Measurements from ENCODE around the gene ISLR2. TPM values are rescaled to one million over a fixed set of nuclear protein-coding genes. Genes with fewer than 3 reads are reported as not detected.

ISLR2 gene
- total and polyA plus RNA-seq, 2 experiments from 2014 or later: 0.13 TPM; not detected in 1

DNA sequence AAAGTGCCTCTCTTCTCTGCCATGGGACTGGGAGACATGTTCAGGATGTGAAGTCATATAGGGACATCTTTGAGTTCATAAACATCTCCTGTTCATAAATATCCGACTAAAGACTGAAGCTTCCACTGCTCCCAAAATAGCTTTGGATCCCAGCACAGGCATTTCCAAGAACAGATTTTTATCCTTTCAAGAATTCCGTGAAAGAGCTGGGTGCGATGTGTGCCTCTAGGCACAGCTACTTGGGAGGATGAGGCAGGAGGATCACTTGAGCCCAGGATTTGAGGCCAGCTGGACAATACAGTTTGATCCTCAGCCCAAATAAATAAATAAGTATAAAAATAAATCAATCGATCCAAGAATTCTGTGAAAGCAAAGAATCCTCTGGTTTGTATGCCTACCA is 6.7 kb upstream of the ISLR2 start:
- H3K9me2 ChIP-seq (replicated peaks; ENCODE audit: insufficient read depth): no peaks in the 10 kb centered on the region
- no peak overlapping the region for H2AFZ ChIP-seq
- peaks cover 7% of the 10 kb centered on the region for H3K4me1 ChIP-seq (ENCODE audit: insufficient read depth)
- no peaks in the 10 kb centered on the region for H3K79me2 ChIP-seq
- no peak overlapping the region for H3K4me2 ChIP-seq
- no peaks in the 10 kb centered on the region for H3K9me3 ChIP-seq (ENCODE audit: low read depth)
- 89% methylated on average over 4 of the region's 4 CpGs for WGBS (ENCODE audit: low lambda C conversion rate, missing lambda C conversion rate)
- H3K27ac ChIP-seq: no peak overlapping the region
- no peaks in the 10 kb centered on the region for H3K36me3 ChIP-seq (replicated peaks; ENCODE audit: insufficient read depth, low read depth)
- H4K20me1 ChIP-seq (ENCODE audit: insufficient read depth, poor library complexity, severe bottlenecking): no peaks in the 10 kb centered on the region
- peaks cover 61% of the 10 kb centered on the region for H3K27me3 ChIP-seq
- no peak for DNase-seq (ENCODE audit: low spot score)
- TF ChIP-seq EZH2phosphoT487 (IDR thresholded peaks at IDR 0.05; ENCODE audit: low read depth, severe bottlenecking, unreplicated experiment) (no peak), EZH2 (IDR thresholded peaks at IDR 0.05; ENCODE audit: borderline replicate concordance) (no peak)
- TF ChIP-seq, protein P1, sequence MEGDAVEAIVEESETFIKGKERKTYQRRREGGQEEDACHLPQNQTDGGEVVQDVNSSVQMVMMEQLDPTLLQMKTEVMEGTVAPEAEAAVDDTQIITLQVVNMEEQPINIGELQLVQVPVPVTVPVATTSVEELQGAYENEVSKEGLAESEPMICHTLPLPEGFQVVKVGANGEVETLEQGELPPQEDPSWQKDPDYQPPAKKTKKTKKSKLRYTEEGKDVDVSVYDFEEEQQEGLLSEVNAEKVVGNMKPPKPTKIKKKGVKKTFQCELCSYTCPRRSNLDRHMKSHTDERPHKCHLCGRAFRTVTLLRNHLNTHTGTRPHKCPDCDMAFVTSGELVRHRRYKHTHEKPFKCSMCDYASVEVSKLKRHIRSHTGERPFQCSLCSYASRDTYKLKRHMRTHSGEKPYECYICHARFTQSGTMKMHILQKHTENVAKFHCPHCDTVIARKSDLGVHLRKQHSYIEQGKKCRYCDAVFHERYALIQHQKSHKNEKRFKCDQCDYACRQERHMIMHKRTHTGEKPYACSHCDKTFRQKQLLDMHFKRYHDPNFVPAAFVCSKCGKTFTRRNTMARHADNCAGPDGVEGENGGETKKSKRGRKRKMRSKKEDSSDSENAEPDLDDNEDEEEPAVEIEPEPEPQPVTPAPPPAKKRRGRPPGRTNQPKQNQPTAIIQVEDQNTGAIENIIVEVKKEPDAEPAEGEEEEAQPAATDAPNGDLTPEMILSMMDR (IDR thresholded peaks at IDR 0.05; ENCODE audit: poor library complexity): no peak
- H3K4me3 ChIP-seq: no peak overlapping the region

DNA sequence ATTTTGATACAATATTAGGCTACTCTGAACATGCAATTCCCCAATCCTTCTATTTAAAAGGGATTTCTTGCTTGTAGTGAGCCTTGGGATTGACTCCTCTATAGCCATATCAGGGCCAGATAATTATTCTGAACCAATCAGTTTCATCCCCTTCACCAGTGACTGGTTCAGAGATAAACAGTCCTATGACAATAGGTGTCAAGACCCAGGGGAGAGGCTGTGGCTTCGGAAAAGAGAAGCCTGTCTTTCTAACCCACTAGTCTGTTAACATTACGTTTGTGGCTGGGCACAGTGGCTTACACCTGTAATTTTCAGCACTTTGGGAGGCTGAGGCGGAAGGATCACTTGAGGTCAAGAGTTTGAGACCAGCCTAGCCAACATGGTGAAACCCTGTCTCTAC is 6.2 kb upstream of the ISLR2 start:
- Histone ChIP-seq H3K4me1 (ENCODE audit: insufficient read depth) (peaks cover 11% of the 10 kb centered on the region), H3K79me2 (no peaks in the 10 kb centered on the region), H3K36me3 (replicated peaks; ENCODE audit: insufficient read depth, low read depth) (no peaks in the 10 kb centered on the region), H3K9me2 (replicated peaks; ENCODE audit: insufficient read depth) (no peaks in the 10 kb centered on the region), H3K27ac (no peak overlapping the region), H3K4me3 (no peak overlapping the region), H3K27me3 (peaks cover 66% of the 10 kb centered on the region), H3K4me2 (no peak overlapping the region), H2AFZ (no peak overlapping the region), H4K20me1 (ENCODE audit: insufficient read depth, poor library complexity, severe bottlenecking) (no peaks in the 10 kb centered on the region), H3K9me3 (ENCODE audit: low read depth) (no peaks in the 10 kb centered on the region)
- WGBS (ENCODE audit: low lambda C conversion rate, missing lambda C conversion rate): 66% methylated on average over 3 of the region's 3 CpGs
- DNase-seq (ENCODE audit: low spot score): no peak
- TF ChIP-seq, protein P1 (IDR thresholded peaks at IDR 0.05; ENCODE audit: poor library complexity): no peak
- TF ChIP-seq EZH2 (IDR thresholded peaks at IDR 0.05; ENCODE audit: borderline replicate concordance) (no peak), EZH2phosphoT487 (IDR thresholded peaks at IDR 0.05; ENCODE audit: low read depth, severe bottlenecking, unreplicated experiment) (no peak)

GRCh38 chr15:74124759-74125158 is 5.6 kb upstream of the ISLR2 start:
- no peaks in the 10 kb centered on the region for H3K36me3 ChIP-seq (replicated peaks; ENCODE audit: insufficient read depth, low read depth)

More at GRCh38 chr15:74124759-74125158, 5.6 kb upstream of the ISLR2 start:
- no peaks in the 10 kb centered on the region for H3K9me2 ChIP-seq (replicated peaks; ENCODE audit: insufficient read depth)
- no peaks in the 10 kb centered on the region for H3K79me2 ChIP-seq
- H3K4me3 ChIP-seq: no peak overlapping the region
- no peak overlapping the region for H3K27ac ChIP-seq
- no peak for DNase-seq (ENCODE audit: low spot score)
- no peak for TF ChIP-seq EZH2 (IDR thresholded peaks at IDR 0.05; ENCODE audit: borderline replicate concordance)
- TF ChIP-seq, protein P1 (IDR thresholded peaks at IDR 0.05; ENCODE audit: poor library complexity): no peak
- no peak for TF ChIP-seq EZH2phosphoT487 (IDR thresholded peaks at IDR 0.05; ENCODE audit: low read depth, severe bottlenecking, unreplicated experiment)
- 72% methylated on average over 7 of the region's 7 CpGs for WGBS (ENCODE audit: low lambda C conversion rate, missing lambda C conversion rate)
- no peaks in the 10 kb centered on the region for H4K20me1 ChIP-seq (ENCODE audit: insufficient read depth, poor library complexity, severe bottlenecking)
- no peak overlapping the region for H2AFZ ChIP-seq
- no peaks in the 10 kb centered on the region for H3K9me3 ChIP-seq (ENCODE audit: low read depth)
- peaks cover 17% of the 10 kb centered on the region for H3K4me1 ChIP-seq (ENCODE audit: insufficient read depth)
- peaks cover 72% of the 10 kb centered on the region for H3K27me3 ChIP-seq
- no peak overlapping the region for H3K4me2 ChIP-seq
